ENCODE data around the gene ARL15.
A peak's percentile ranks its signal among the peaks of the same experiment; 100 is the strongest.

The ARL15 gene

DNA sequence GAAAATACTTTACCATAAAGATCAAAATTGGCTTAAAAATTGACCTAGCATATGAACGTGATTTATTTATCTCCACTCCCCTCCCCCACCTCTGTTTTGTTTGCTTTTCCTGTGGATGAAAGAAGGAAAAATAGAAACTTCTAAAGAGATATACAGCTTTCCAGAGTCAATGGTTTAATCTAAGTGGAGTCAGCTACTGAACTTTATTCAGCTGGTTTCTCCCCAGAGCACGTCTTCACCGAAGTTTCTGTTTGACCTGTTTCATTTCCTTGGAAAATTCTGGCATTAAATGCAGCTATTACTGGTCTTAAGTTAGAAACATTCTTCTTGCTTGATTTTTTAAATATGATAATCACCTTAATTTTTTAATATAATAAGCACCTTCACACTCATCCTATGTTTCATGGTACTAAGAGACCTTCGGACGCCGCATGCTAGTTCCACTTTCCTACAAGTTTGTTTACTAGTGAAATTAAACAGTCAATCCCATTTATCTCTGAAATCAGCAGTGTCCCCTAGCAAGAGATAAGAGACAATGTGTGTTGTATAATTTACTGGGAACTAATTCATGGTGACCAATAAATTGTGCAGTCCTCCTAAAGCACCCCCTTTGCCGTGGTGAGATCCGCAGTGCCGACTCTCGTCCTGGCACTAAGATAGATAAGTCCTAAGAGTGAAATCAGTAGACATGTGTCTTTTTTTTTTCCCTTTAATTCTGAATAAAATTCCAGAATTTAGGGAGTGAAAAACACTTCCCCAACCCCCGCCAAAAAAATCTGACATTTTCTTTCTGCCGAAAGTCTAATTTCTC, 89.9 kb downstream of the ARL15 start:
- peaks cover 0 to 3% of the 10 kb centered on the region in 2 experiments for H3K4me1 ChIP-seq (ENCODE audit: control insufficient read depth in 1 of 2, insufficient read depth in 2 of 2, low read length in 2 of 2)
- no peak overlapping the region for H2AFZ ChIP-seq (ENCODE audit: insufficient read depth, low read length, poor library complexity)
- H3K27ac ChIP-seq (ENCODE audit: low read depth, low read length) = no peak overlapping the region
- no peak overlapping the region for H4K91ac ChIP-seq (ENCODE audit: low read depth, low read length)
- no peak overlapping the region for H3K4ac ChIP-seq (ENCODE audit: low read depth, low read length)
- no peaks in the 10 kb centered on the region for H3K36me3 ChIP-seq (ENCODE audit: control insufficient read depth in 1 of 2, insufficient read depth in 2 of 2, low read length in 2 of 2)
- H3K79me2 ChIP-seq (ENCODE audit: control insufficient read depth, insufficient read depth, low read length, poor library complexity) = peaks cover 1% of the 10 kb centered on the region
- no peak overlapping the region for H2BK5ac ChIP-seq (ENCODE audit: low read depth, low read length, poor library complexity)
- no peak overlapping the region for H3K4me2 ChIP-seq (ENCODE audit: low read length)
- no peak overlapping the region for H2BK120ac ChIP-seq (ENCODE audit: insufficient read depth, low read length, poor library complexity)
- H3K9ac ChIP-seq (ENCODE audit: low read length) = no peak overlapping the region
- no peak for DNase-seq
- no peak overlapping the region for H3K18ac ChIP-seq (ENCODE audit: low read length)
- peak overlapping the region; percentile 22 for H2BK12ac ChIP-seq (ENCODE audit: low read length)
- H3K79me1 ChIP-seq (ENCODE audit: low read length) = peaks cover 2% of the 10 kb centered on the region
- H3K23ac ChIP-seq (ENCODE audit: low read length) = no peak overlapping the region
- WGBS (ENCODE audit: extremely low coverage, insufficient coverage, insufficient read length) = no CpG with 5 or more reads among the region's 12 CpGs
- no peaks in the 10 kb centered on the region for H3K9me3 ChIP-seq (ENCODE audit: insufficient read depth, low read depth, low read length)
- no peak overlapping the region for H3K4me3 ChIP-seq (ENCODE audit: low read depth, low read length)
- H3K14ac ChIP-seq (ENCODE audit: low read length) = no peak overlapping the region
- H3K27me3 ChIP-seq (ENCODE audit: insufficient read depth, low read length) = no peaks in the 10 kb centered on the region
- no peak overlapping the region for H4K12ac ChIP-seq (ENCODE audit: low read depth, low read length)
- no peak overlapping the region for H2AK5ac ChIP-seq (ENCODE audit: low read length)
- H4K8ac ChIP-seq (ENCODE audit: low read depth, low read length) = no peak overlapping the region

DNA sequence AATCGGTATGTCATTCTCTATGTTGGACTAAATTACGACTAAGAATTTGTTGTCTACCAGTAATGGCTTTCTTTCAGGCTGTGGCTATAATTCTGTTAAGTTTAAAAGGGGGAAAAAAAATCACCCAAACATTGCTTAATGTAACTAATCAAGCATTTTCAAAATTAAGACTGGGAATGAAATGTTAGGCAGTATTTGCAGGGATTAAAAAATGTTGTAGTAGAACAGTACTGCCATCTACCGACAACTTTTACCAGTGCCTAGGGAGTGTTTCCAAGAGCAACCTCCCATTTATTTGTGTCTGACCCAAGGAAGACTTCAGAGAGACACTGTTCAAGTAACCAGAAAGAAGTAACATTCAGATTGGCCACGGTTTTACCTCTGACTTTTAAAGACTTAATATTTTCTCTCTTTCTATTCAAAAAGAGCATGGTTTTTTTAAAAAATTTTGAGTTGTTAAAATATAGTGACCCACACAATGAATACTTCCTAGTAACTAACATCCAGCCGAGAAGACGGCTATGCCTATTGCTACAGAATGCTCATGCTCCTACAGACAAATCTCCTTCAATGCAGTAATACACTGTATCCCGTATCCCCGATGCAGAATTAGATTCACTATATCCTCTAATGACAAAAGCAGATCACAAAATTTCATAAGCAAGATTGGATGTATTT, 92.4 kb downstream of the ARL15 start:
- H3K14ac ChIP-seq (ENCODE audit: low read length) = no peak overlapping the region
- H3K79me2 ChIP-seq (ENCODE audit: control insufficient read depth, insufficient read depth, low read length, poor library complexity) = peaks cover 1% of the 10 kb centered on the region
- no peak overlapping the region for H2BK12ac ChIP-seq (ENCODE audit: low read length)
- H3K9me3 ChIP-seq (ENCODE audit: insufficient read depth, low read depth, low read length) = no peaks in the 10 kb centered on the region
- peak; percentile 27 to 79 for DNase-seq
- H3K4me3 ChIP-seq (ENCODE audit: low read depth, low read length) = no peak overlapping the region
- H4K8ac ChIP-seq (ENCODE audit: low read depth, low read length) = no peak overlapping the region
- no peak overlapping the region for H2BK5ac ChIP-seq (ENCODE audit: low read depth, low read length, poor library complexity)
- H2BK120ac ChIP-seq (ENCODE audit: insufficient read depth, low read length, poor library complexity) = no peak overlapping the region
- no peaks in the 10 kb centered on the region for H3K27me3 ChIP-seq (ENCODE audit: insufficient read depth, low read length)
- H3K18ac ChIP-seq (ENCODE audit: low read length) = no peak overlapping the region
- no peak overlapping the region for H3K23ac ChIP-seq (ENCODE audit: low read length)
- H3K4ac ChIP-seq (ENCODE audit: low read depth, low read length) = no peak overlapping the region
- H4K12ac ChIP-seq (ENCODE audit: low read depth, low read length) = no peak overlapping the region
- no peak overlapping the region for H2AFZ ChIP-seq (ENCODE audit: insufficient read depth, low read length, poor library complexity)
- H3K4me1 ChIP-seq (ENCODE audit: control insufficient read depth in 1 of 2, insufficient read depth in 2 of 2, low read length in 2 of 2) = peaks cover 6 to 11% of the 10 kb centered on the region in 2 experiments
- H3K9ac ChIP-seq (ENCODE audit: low read length) = no peak overlapping the region
- no peak overlapping the region for H3K4me2 ChIP-seq (ENCODE audit: low read length)
- H3K36me3 ChIP-seq (ENCODE audit: control insufficient read depth in 1 of 2, insufficient read depth in 2 of 2, low read length in 2 of 2) = no peaks in the 10 kb centered on the region
- H4K91ac ChIP-seq (ENCODE audit: low read depth, low read length) = no peak overlapping the region
- H3K79me1 ChIP-seq (ENCODE audit: low read length) = peaks cover 12% of the 10 kb centered on the region
- H2AK5ac ChIP-seq (ENCODE audit: low read length) = no peak overlapping the region
- WGBS (ENCODE audit: extremely low coverage, insufficient coverage, insufficient read length) = no CpG with 5 or more reads among the region's 8 CpGs
- no peak overlapping the region for H3K27ac ChIP-seq (ENCODE audit: low read depth, low read length)

DNA sequence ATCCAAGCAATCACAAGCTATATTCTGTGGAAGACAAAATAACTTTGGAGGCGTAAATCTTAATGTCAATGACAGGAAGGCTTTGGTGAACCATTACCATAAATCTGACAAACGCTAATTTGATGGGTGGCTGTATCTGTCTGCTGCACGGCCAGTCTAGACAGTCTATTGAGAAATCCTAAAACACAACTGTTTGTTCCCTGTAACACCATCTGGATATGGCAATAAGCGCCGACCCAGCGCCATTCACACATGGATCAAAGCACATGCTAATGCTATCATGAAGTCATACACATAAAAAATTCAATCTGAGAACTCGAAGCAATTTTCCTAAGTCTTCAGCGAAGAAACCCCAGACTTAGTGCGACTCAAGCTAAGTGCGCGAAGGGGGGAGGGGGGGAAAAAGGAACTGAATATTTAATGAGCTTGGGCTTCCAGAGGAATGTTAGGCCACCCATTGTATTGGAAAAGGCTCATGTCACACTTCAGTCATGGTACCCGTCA, 95.1 kb downstream of the ARL15 start:
- Histone ChIP-seq H3K36me3 (ENCODE audit: control insufficient read depth in 1 of 2, insufficient read depth in 2 of 2, low read length in 2 of 2) (no peaks in the 10 kb centered on the region), H3K14ac (ENCODE audit: low read length) (peak overlapping the region; percentile 56), H4K8ac (ENCODE audit: low read depth, low read length) (peak overlapping the region; percentile 60), H2BK120ac (ENCODE audit: insufficient read depth, low read length, poor library complexity) (peak overlapping the region; percentile 2), H4K91ac (ENCODE audit: low read depth, low read length) (peak overlapping the region; percentile 66), H2BK12ac (ENCODE audit: low read length) (peak overlapping the region; percentile 49), H3K4me1 (ENCODE audit: control insufficient read depth in 1 of 2, insufficient read depth in 2 of 2, low read length in 2 of 2) (peaks cover 6 to 15% of the 10 kb centered on the region in 2 experiments), H3K9ac (ENCODE audit: low read length) (no peak overlapping the region), H3K27ac (ENCODE audit: low read depth, low read length) (peak overlapping the region; percentile 6), H3K9me3 (ENCODE audit: insufficient read depth, low read depth, low read length) (no peaks in the 10 kb centered on the region), H4K12ac (ENCODE audit: low read depth, low read length) (no peak overlapping the region), H3K79me2 (ENCODE audit: control insufficient read depth, insufficient read depth, low read length, poor library complexity) (no peaks in the 10 kb centered on the region), H2AK5ac (ENCODE audit: low read length) (no peak overlapping the region), H3K23ac (ENCODE audit: low read length) (no peak overlapping the region), H3K27me3 (ENCODE audit: insufficient read depth, low read length) (no peaks in the 10 kb centered on the region), H3K4me2 (ENCODE audit: low read length) (no peak overlapping the region), H2AFZ (ENCODE audit: insufficient read depth, low read length, poor library complexity) (no peak overlapping the region), H2BK5ac (ENCODE audit: low read depth, low read length, poor library complexity) (peak overlapping the region; percentile 40), H3K4me3 (ENCODE audit: low read depth, low read length) (no peak overlapping the region), H3K79me1 (ENCODE audit: low read length) (peaks cover 13% of the 10 kb centered on the region), H3K18ac (ENCODE audit: low read length) (peak overlapping the region; percentile 65), H3K4ac (ENCODE audit: low read depth, low read length) (peak overlapping the region; percentile 46)
- DNase-seq = no peak
- WGBS (ENCODE audit: extremely low coverage, insufficient coverage, insufficient read length) = no CpG with 5 or more reads among the region's 12 CpGs

DNA sequence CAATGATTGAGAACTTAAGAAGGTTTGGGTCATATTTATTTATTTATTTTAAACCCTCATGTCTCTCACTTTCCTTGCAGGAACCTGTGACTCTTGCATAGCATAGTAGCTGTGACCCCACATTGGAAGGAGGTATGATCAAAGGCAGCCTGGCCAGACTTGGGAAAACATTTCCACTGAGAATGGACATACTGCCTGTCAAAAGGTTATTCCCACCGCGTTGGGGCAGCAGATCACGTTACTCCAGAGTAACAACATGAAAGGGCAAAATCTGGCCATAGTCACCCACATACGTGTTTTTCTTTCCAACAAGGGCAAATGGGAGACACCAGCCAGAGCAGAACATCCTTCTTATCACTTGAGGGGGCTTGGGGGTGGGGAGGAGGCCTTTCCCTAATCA, 95.7 kb downstream of the ARL15 start:
- no peak overlapping the region for H3K4ac ChIP-seq (ENCODE audit: low read depth, low read length)
- peak overlapping the region; percentile 44 for H2BK12ac ChIP-seq (ENCODE audit: low read length)
- H3K14ac ChIP-seq (ENCODE audit: low read length) = no peak overlapping the region
- H3K36me3 ChIP-seq (ENCODE audit: control insufficient read depth in 1 of 2, insufficient read depth in 2 of 2, low read length in 2 of 2) = no peaks in the 10 kb centered on the region
- no CpG with 5 or more reads among the region's 4 CpGs for WGBS (ENCODE audit: extremely low coverage, insufficient coverage, insufficient read length)
- H3K79me2 ChIP-seq (ENCODE audit: control insufficient read depth, insufficient read depth, low read length, poor library complexity) = no peaks in the 10 kb centered on the region
- H3K27ac ChIP-seq (ENCODE audit: low read depth, low read length) = peak overlapping the region; percentile 48
- no peak overlapping the region for H4K12ac ChIP-seq (ENCODE audit: low read depth, low read length)
- H2AK5ac ChIP-seq (ENCODE audit: low read length) = no peak overlapping the region
- no peaks in the 10 kb centered on the region for H3K27me3 ChIP-seq (ENCODE audit: insufficient read depth, low read length)
- H3K18ac ChIP-seq (ENCODE audit: low read length) = peak overlapping the region; percentile 59
- H4K8ac ChIP-seq (ENCODE audit: low read depth, low read length) = peak overlapping the region; percentile 1
- H3K4me2 ChIP-seq (ENCODE audit: low read length) = no peak overlapping the region
- no peak overlapping the region for H3K23ac ChIP-seq (ENCODE audit: low read length)
- peak overlapping the region; percentile 36 for H4K91ac ChIP-seq (ENCODE audit: low read depth, low read length)
- H2BK5ac ChIP-seq (ENCODE audit: low read depth, low read length, poor library complexity) = peak overlapping the region; percentile 42
- H2AFZ ChIP-seq (ENCODE audit: insufficient read depth, low read length, poor library complexity) = no peak overlapping the region
- H3K9me3 ChIP-seq (ENCODE audit: insufficient read depth, low read depth, low read length) = no peaks in the 10 kb centered on the region
- peaks cover 6 to 15% of the 10 kb centered on the region in 2 experiments for H3K4me1 ChIP-seq (ENCODE audit: control insufficient read depth in 1 of 2, insufficient read depth in 2 of 2, low read length in 2 of 2)
- H3K4me3 ChIP-seq (ENCODE audit: low read depth, low read length) = no peak overlapping the region
- H2BK120ac ChIP-seq (ENCODE audit: insufficient read depth, low read length, poor library complexity) = peak overlapping the region; percentile 6
- DNase-seq = no peak
- peaks cover 13% of the 10 kb centered on the region for H3K79me1 ChIP-seq (ENCODE audit: low read length)
- no peak overlapping the region for H3K9ac ChIP-seq (ENCODE audit: low read length)

All from trophoblast cell (in vitro differentiated cells and primary cell).